OCI-LY3 (cell line): ENCODE measurements around the gene ADNP.

ENCODE experiments used
- CTCF ChIP-seq: fragments of 200-600, 300-600 bp; sonication (generic); IDR thresholded peaks from 2 replicates; pipeline ENCODE4 v1.5.1; 2014; ENCODE audit warnings: antibody characterized with exemption, low read length, low read depth
- EZH2phosphoT487 ChIP-seq: fragments of 200-600 bp; shearing (Covaris generic); IDR thresholded peaks from 2 replicates; pipeline ENCODE4 v1.6.1; 2018; ENCODE audit warnings: antibody characterized with exemption, mixed run types, low read depth

- no peak for TF ChIP-seq CTCF
- no peak for TF ChIP-seq EZH2phosphoT487
These were observed 36.0 kb downstream of the ADNP start for GRCh38 chr20:50895111-50895830.
